Right atrium auricular region (tissue), 2 donors: Measurements from ENCODE around the gene NHLRC2. TPM values are rescaled to one million over a fixed set of nuclear protein-coding genes. Genes with fewer than 3 reads are reported as not detected.

Experiments used
- DNase-seq: peaks from one replicate; pipeline ENCODE4 v3.0.0-alpha.2; 2019; ENCODE audit warnings: low spot score
- H3K27ac ChIP-seq, 2 donors: fragments of 200-600 bp; sonication (generic); 1 replicate in 1 of 2; 2 replicates in 1 of 2; pipeline ENCODE4 v1.5.1; 2016 to 2019
- H3K27me3 ChIP-seq, 2 donors: fragments of 200-600 bp; sonication (generic); one replicate each; pipeline versions ENCODE4 v1.5.1 to v1.6.0; 2017 to 2019
- H3K36me3 ChIP-seq: fragments of 200-600 bp; sonication (generic); one replicate; pipeline ENCODE4 v1.5.1; 2016
- H3K4me1 ChIP-seq, 2 donors: fragments of 200-600 bp; sonication (generic); one replicate each; pipeline versions ENCODE4 v1.5.1 to v1.6.0; 2017 to 2019
- H3K4me3 ChIP-seq, 2 donors: fragments of 200-600 bp; sonication (generic); 1 replicate in 1 of 2; 2 replicates in 1 of 2; pipeline ENCODE4 v1.5.1; 2017 to 2019; ENCODE audit warnings: mild to moderate bottlenecking in 1 of 2, moderate library complexity in 1 of 2
- H3K9me3 ChIP-seq, 2 donors: fragments of 200-600 bp; sonication (generic); one replicate each; pipeline ENCODE4 v1.5.1; 2019
- total RNA-seq, 2 donors: library from RNA; depleted of rRNA; stranded (reverse); fragments of >200 nt; gene quantifications; one replicate each; pipeline ENCODE4 v1.1.0, GENCODE V29; 2016
- TF ChIP-seq, protein P1 (sequence below), 2 donors: fragments of 200-600 bp; sonication (generic); IDR thresholded peaks; one replicate each; pipeline ENCODE4 v1.5.1; 2019; ENCODE audit warnings: antibody characterized with exemption in 2 of 2

Gene NHLRC2
- total RNA-seq, 2 donors from 2014 or later, result 38.6 to 74.8 TPM

DNA sequence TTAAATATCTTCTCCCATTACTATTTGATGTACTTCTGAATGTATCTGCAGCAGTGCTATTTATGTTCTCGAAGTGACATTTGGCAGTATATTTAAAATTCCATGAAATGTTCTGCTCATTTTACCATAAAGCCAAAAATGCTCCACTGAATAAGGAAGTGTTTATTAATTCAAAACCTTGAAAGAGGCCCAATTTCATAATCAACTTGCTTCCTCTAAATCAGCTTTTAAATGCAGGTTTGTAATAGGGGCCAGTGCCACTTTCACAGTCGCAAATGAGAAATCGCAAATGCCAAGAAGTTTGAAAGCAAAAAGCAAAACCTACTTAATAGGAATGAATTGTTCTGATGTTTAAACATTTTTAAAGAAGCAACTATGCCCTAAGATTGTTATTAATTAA is 11.4 kb downstream of the NHLRC2 start:
- Histone ChIP-seq H3K9me3 (peaks cover 0 to 6% of the 10 kb centered on the region in 2 donors), H3K27ac (no peak overlapping the region), H3K4me1 (peaks cover 0 to 18% of the 10 kb centered on the region in 2 donors), H3K36me3 (peaks cover 13% of the 10 kb centered on the region), H3K4me3 (no peak overlapping the region), H3K27me3 (no peaks in the 10 kb centered on the region)
- TF ChIP-seq, protein P1, sequence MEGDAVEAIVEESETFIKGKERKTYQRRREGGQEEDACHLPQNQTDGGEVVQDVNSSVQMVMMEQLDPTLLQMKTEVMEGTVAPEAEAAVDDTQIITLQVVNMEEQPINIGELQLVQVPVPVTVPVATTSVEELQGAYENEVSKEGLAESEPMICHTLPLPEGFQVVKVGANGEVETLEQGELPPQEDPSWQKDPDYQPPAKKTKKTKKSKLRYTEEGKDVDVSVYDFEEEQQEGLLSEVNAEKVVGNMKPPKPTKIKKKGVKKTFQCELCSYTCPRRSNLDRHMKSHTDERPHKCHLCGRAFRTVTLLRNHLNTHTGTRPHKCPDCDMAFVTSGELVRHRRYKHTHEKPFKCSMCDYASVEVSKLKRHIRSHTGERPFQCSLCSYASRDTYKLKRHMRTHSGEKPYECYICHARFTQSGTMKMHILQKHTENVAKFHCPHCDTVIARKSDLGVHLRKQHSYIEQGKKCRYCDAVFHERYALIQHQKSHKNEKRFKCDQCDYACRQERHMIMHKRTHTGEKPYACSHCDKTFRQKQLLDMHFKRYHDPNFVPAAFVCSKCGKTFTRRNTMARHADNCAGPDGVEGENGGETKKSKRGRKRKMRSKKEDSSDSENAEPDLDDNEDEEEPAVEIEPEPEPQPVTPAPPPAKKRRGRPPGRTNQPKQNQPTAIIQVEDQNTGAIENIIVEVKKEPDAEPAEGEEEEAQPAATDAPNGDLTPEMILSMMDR (IDR thresholded peaks at IDR 0.05), result no peak
- DNase-seq, result no peak

DNA sequence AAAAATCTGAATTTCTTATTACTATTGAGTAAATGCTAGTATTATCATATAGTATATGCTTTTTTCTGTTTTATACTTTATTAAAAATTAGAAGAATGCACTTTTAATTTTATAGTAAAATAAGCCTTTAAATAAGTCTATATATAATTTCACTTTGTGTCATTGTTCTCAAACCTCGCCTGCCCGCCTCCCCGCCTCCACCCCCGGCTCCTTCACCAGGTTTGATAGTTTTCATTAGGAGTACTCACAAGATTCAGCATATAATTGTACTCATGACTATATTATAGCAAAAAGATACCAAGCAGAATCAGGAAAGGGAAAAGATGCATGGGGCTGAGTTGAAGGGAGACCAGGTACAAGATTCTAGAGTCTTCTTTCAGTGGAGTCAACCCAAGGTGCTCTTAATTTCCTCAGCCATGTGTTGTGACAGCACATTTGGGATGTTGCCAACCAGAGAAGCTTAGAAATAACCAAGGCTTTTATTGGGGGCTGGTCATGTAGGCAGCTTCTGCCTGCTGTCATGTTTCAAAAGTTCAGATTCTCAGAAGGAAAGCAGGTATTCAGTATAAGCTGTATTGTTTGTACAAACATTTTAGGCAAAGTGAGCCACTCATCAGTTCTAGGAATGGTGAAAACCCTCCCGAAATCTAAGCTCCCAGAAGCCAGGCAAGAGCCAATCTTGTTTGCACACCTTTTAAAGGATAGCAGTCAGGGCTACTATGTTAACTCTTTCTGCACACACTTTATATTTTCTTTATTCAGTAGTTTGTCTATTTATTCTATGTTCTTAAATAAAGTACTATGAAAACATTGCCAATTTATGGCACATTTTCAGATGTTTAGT is 12.3 kb downstream of the NHLRC2 start:
- no peak overlapping the region for H3K4me3 ChIP-seq
- H3K27me3 ChIP-seq, result no peaks in the 10 kb centered on the region
- TF ChIP-seq, protein P1 (IDR thresholded peaks at IDR 0.05), result no peak
- H3K9me3 ChIP-seq, result peaks cover 0 to under 1% of the 10 kb centered on the region in 2 donors
- peaks cover 4% of the 10 kb centered on the region for H3K36me3 ChIP-seq
- H3K27ac ChIP-seq, result peak overlapping the region; percentile 50 to 56
- no peak for DNase-seq
- H3K4me1 ChIP-seq, result peaks cover 0 to 18% of the 10 kb centered on the region in 2 donors

DNA sequence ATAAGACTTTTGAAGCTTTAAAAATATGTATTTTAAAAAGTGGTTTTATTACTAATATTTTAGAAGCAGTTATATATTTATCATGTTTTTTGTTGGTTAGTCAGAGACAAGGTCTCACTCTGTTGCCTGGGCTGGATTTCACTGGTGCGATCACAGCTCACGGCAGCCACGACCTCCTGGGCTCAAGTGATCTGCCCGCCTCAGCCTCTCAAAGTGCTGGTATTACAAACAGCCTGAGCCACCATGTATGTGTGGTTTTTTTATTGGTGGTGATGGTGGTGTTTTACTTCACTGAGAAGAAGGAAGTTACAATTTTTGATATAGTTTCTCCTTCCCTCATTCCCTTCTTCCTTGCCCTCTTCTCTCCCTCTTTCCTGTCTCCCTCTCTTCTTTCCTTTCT is 13.4 kb downstream of the NHLRC2 start:
- no peaks in the 10 kb centered on the region for H3K27me3 ChIP-seq
- TF ChIP-seq, protein P1 (IDR thresholded peaks at IDR 0.05), result no peak
- no peak overlapping the region for H3K4me3 ChIP-seq
- peaks cover 0 to 18% of the 10 kb centered on the region in 2 donors for H3K4me1 ChIP-seq
- DNase-seq, result no peak
- H3K36me3 ChIP-seq, result no peaks in the 10 kb centered on the region
- H3K9me3 ChIP-seq, result peaks cover 0 to 12% of the 10 kb centered on the region in 2 donors
- peak overlapping the region in 1 of 2 donors; percentile 50 for H3K27ac ChIP-seq

DNA sequence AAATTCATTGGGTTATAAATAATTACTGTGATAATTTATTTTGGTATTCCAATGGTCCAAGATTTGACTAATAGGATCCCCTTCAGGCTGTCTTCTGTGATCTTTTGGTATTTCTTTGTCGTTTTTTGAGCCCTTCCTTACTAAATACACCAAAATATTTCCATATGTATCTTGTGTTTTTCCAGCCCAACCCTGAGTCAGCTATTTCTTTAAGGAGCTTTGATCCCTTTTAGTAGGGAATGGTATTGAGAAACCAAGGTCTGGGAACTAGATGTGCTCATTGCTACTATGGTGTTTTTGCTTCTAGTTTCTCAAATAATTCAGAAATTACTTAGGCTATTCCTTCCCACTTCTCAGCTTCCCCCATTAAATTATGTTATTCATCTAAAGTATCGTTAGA is 15.3 kb downstream of the NHLRC2 start:
- TF ChIP-seq, protein P1 (IDR thresholded peaks at IDR 0.05), result no peak
- Histone ChIP-seq H3K27me3 (no peaks in the 10 kb centered on the region), H3K9me3 (peaks cover 0 to 15% of the 10 kb centered on the region in 2 donors), H3K27ac (no peak overlapping the region), H3K4me3 (no peak overlapping the region), H3K36me3 (no peaks in the 10 kb centered on the region), H3K4me1 (peaks cover 0 to 18% of the 10 kb centered on the region in 2 donors)
- no peak for DNase-seq

DNA sequence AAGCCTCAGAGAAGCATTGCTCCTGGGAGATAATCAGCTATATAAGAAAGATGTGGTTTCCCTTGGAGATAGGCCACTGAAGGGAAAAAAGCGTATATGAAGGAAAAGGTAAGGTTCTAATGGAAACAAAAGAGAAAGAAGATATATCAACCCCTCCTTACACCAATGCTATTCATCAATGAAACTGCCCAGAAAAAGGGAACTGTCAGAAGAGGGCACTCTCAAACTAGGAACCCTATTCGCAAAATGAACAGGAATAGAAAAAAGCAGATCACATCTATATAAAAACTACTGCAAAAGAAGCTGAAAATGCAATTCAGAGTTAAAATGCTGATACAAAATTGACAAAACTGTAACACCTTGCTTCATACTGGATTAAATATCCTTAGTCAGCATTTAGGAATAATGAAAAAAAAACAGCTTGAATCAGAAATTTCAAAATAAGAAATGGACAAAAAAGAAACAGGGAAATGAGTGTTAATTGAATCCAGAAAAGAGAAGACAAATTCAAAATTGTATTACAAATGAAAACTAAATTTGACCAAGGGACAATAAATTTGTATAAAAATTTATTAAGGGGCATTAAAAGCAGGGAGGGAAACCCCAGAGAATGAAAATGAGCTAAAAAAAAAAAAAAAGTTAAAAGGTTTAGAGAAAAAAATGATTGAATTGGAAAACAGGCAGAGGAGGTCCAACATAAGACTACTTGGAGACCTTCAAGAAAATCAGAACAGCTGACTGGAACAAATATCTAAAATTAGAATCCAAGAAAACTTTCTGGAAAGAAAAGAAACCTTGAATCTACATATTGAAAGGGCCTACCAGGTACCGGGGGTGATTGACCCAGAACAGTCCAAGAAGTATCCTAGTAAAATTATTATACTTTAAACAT is 17.9 kb downstream of the NHLRC2 start:
- no peak overlapping the region for H3K27ac ChIP-seq
- peaks cover 0 to 15% of the 10 kb centered on the region in 2 donors for H3K9me3 ChIP-seq
- TF ChIP-seq, protein P1 (IDR thresholded peaks at IDR 0.05), result no peak
- no peak for DNase-seq
- peaks cover 10% of the 10 kb centered on the region for H3K36me3 ChIP-seq
- no peak overlapping the region for H3K4me3 ChIP-seq
- peaks cover 0 to 14% of the 10 kb centered on the region in 2 donors for H3K4me1 ChIP-seq
- H3K27me3 ChIP-seq, result no peaks in the 10 kb centered on the region
